Measurements from ENCODE around the gene TMTC1.
"Not testable (repeated sequence)": the region's sequence is repeated elsewhere in the genome, so short reads cannot be mapped to it uniquely, and the experiment has no call there.

DNA sequence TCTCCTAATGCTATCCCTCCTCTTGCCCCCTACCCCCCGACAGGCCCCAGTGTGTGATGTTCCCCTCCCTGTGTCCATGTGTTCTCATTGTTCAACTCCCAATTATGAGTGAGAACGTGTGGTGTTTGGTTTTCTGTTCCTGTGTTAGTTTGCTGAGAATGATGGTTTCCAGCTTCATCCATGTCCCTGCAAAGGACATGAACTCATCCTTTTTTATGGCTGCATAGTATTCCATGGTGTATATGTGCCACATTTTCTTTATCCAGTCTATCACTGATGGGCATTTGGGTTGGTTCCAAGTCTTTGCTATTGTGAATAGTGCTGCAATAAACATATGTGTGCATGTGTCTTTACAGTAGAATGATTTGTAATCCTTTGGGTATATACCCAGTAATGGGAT is 228.3 kb downstream of the TMTC1 start:
- not testable (repeated sequence) for TF ChIP-seq CTCF (IDR thresholded peaks at IDR 0.05); EP300 (IDR thresholded peaks at IDR 0.05); POLR2A (IDR thresholded peaks at IDR 0.05; ENCODE audit: low read depth)
